GM12874 (cell line): ENCODE results near the gene DMTF1.

ENCODE experiments used
- CTCF ChIP-seq: IDR thresholded peaks from 2 replicates; pipeline ENCODE4 v1.5.1; 2011; ENCODE audit warnings: low read depth, mild to moderate bottlenecking, control low read depth, low read length, moderate library complexity; ENCODE audit not compliant: insufficient read depth

The DMTF1 gene

GRCh38 chr7:87187120-87187519 lies 34.9 kb downstream of the DMTF1 start:
- no peak for TF ChIP-seq CTCF

DNA sequence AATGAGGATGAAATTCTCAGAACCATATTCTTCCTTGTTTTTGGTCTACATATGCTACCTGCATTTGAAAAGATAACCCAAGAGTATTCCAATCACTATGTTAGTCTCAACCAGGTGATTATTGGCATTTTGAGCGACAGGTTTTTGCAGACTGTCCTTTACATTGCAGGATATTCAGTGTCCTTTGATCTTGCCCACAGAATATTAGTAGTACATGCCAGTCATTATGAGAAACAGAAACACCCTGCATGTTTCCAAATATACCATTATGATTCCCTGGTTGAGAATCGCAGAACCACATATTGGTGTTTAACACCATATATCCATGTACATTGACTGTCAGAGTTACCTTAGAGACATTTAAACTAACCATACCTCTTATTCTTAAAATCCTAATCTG lies 36.7 kb downstream of the DMTF1 start:
- TF ChIP-seq CTCF = no peak

GRCh38 chr7:87190783-87191182 lies 38.5 kb downstream of the DMTF1 start:
- no peak for TF ChIP-seq CTCF

DNA sequence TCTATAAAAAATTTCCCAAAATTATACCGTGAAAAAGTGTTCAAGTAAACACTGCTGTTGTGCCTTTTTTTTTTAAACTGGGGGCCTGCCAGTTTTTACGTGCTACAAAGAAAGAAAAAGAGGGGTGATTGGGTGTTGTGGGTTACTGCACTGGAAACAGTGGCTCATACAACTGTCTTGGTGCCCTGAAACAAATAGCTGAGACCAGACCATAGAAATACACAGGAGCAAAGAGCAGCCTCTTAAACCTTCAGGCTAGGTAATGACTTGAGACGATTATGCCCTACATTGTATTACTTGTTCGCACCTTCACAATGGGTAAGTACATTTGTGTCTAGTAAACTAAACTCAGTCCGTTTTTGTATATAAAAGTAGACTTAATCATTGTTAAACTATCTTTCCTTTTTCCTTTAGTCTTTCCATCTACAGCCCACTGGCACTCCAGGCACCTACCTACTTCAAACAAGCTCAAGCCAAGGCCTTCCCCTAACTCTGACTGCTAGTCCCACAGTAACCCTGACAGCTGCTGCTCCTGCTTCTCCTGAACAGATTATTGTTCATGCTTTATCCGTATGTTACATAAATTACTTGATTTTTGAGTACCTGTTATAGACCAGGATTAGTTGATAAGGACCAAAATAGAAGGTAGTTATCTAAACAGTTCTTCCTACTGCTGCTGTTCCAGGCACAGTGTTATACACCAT lies 40.7 kb downstream of the DMTF1 start:
- no peak for TF ChIP-seq CTCF

DNA sequence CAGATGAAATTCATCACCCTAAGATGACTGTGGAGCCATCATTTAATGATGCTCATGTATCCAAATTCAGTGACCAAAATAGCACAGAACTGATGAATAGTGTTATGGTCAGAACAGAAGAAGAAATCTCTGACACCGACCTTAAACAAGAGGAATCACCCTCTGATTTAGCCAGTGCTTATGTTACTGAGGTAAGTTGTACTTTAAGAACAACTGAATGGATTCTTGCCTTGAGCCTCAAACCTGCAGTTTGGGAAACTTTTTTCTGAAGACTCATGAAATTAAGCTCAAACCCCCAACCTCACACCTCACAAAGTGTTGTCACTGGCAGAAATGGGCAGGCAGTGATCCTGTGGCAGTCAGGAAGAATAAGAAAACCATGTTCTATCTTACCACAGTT lies 41.7 kb downstream of the DMTF1 start:
- no peak for TF ChIP-seq CTCF

DNA sequence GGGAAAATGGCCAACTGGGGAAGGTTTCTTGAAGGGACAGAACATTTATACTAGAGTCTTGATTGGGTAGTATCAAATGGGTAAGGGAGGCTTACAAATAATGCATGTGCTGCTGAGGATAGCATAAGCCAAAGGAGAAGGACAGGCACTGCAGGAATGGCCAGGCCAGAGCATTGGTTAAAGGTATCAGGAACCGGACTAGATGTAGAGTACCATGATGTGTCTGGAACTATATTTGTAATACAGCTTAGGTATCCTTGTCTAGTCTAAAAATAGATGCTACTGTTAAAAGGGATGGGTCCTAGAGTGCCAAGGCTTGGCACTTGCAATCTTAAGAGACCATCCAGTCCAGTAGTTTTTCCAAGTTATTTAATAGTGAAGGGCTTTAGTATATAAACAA lies 47.0 kb downstream of the DMTF1 start:
- no peak for TF ChIP-seq CTCF

- no peak for TF ChIP-seq CTCF
These were observed 47.6 kb downstream of the DMTF1 start for GRCh38 chr7:87199700-87200450.
